ENCODE data around the gene SERHL2. TPM values are rescaled to one million over a fixed set of nuclear protein-coding genes. Genes with fewer than 3 reads are reported as not detected.
"Not testable (repeated sequence)": the region's sequence is repeated elsewhere in the genome, so short reads cannot be mapped to it uniquely, and the experiment has no call there.

SERHL2 gene
- total and polyA plus RNA-seq, 2 experiments from 2014 or later: 4.8 to 5.0 TPM

DNA sequence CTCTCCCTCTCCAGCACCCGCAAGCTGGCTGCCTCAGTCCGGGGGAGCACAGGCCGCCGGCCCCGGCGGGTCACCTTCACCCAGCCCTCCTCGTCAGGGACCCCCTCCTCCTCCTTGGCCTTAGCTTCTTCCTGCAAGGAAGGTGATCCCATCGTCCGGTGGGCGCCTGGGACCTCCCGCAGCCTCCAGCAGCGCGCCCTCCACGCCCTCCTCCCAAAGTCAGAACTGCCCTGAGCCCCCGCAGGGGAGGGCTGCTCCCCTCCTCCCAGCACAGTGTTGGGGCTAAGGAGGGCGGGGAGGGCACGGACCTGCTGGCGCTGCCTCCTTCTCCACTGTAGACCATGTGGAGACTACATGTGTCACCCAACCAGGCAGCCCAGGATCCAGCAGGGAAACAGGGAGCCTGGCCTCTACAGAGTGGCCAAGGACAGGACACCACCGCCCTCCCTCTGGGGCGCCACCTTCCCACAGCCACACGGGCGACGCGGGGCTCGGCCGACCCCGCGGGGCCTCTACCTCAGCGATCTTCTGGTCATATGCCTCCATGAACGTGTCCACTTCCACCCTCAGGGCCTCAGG is 22.3 kb downstream of the SERHL2 start:
- H3K27ac ChIP-seq; H3K9ac ChIP-seq; H3F3A ChIP-seq (ENCODE audit: insufficient read depth); H2AFZ ChIP-seq; DNase-seq; H3K4me3 ChIP-seq; in situ Hi-C loops (cut with MboI); H3K36me3 ChIP-seq (ENCODE audit: low read depth); H3K9me3 ChIP-seq (ENCODE audit: low read depth); H3K27me3 ChIP-seq (replicated peaks; ENCODE audit: insufficient read depth); H3K79me2 ChIP-seq (ENCODE audit: insufficient read depth); H3K9me2 ChIP-seq (ENCODE audit: insufficient read depth); H4K20me1 ChIP-seq (ENCODE audit: insufficient read depth); H3K4me1 ChIP-seq (ENCODE audit: insufficient read depth); H3K4me2 ChIP-seq (ENCODE audit: unreplicated experiment): not testable (repeated sequence)
- 90 to 92% methylated on average over 11 to 29 of the region's 30 CpGs for WGBS, 2 experiments (ENCODE audit: low coverage in 1 of 2, low lambda C conversion rate in 2 of 2, missing lambda C conversion rate in 2 of 2)

DNA sequence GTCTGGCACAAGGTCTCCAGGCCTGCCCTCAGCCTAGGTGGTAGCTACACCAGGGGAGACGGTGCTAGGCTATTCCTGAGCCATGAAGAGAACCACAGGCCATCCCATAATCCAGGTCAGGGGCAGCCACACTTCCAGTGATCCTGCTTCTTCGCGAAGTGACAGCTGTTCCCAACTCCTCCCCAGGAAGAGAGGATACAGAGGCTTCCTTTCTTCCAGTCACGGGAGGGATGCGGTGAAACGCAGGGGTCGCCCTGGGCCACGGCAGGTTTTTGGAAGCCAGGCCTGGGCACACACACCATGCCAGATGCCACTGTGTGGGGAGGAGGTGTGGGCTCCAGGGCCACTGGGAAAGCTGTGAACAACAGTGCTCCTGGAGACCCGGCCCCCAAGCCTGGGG is 23.4 kb downstream of the SERHL2 start:
- H3K9me2 ChIP-seq (ENCODE audit: insufficient read depth); H3K9me3 ChIP-seq (ENCODE audit: low read depth); H3K4me3 ChIP-seq; H3K4me2 ChIP-seq (ENCODE audit: unreplicated experiment); H3K4me1 ChIP-seq (ENCODE audit: insufficient read depth); H3K9ac ChIP-seq; H3K36me3 ChIP-seq (ENCODE audit: low read depth); H4K20me1 ChIP-seq (ENCODE audit: insufficient read depth); H2AFZ ChIP-seq; H3K27ac ChIP-seq; H3K27me3 ChIP-seq (replicated peaks; ENCODE audit: insufficient read depth); in situ Hi-C loops (cut with MboI); H3F3A ChIP-seq (ENCODE audit: insufficient read depth); DNase-seq: not testable (repeated sequence)
- H3K79me2 ChIP-seq (ENCODE audit: insufficient read depth): peaks cover 17% of the 10 kb centered on the region
- 94 to 97% methylated on average over 9 of the region's 9 CpGs for whole genome bisulfite sequencing, 2 experiments (ENCODE audit: low coverage in 1 of 2, low lambda C conversion rate in 2 of 2, missing lambda C conversion rate in 2 of 2)

DNA sequence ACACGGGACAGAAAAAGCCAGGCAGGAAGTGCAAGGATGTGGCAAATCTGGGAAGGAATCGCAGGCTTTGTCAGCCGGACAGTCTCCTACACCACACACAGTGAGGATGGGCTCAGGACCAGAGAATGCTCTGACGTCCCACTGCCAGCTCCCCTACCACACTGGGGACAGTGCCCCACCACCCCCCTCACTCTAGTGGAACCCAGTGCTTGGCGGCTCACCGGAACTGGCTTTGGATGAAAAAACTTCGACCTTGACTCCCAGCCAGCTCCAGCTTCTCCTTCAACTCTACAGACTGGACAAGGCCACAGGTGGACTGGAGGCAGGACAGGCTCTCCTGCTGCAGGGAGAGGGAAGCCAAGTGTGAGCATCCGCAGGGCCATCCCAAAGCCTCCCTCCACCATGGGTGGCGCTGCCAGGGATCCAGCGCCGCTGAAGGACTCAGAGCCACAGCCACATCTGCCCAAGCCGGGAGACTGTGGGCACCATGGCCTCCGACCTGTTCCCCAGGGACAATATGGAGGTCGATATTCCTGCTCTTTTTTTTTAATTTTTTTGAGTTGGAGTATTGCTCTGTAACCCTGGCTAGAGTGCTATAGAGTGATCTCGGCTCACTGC is 24.0 kb downstream of the SERHL2 start:
- 0 out of 2 replicates have a peak, but pooled peaks cover 4% of the 10 kb centered on the region for H3F3A ChIP-seq (ENCODE audit: insufficient read depth)
- DNase-seq: no peak
- 89 to 90% methylated on average over 14 to 15 of the region's 15 CpGs for WGBS, 2 experiments (ENCODE audit: low coverage in 1 of 2, low lambda C conversion rate in 2 of 2, missing lambda C conversion rate in 2 of 2)
- H3K9me3 ChIP-seq (ENCODE audit: low read depth): no peaks in the 10 kb centered on the region
- H3K36me3 ChIP-seq (ENCODE audit: low read depth): no peaks in the 10 kb centered on the region; the same call in 1 of the 2 replicates
- no peak overlapping the region for H3K9ac ChIP-seq
- peaks cover 18% of the 10 kb centered on the region for H3K79me2 ChIP-seq (ENCODE audit: insufficient read depth)
- H3K4me2 ChIP-seq (ENCODE audit: unreplicated experiment): no peak overlapping the region
- no peak for TF ChIP-seq EZH2phosphoT487 (IDR thresholded peaks at IDR 0.05; ENCODE audit: insufficient read depth, low read depth)
- no peak for TF ChIP-seq EZH2 (IDR thresholded peaks at IDR 0.05; ENCODE audit: insufficient read depth, poor library complexity, severe bottlenecking)
- no peak overlapping the region for H3K4me3 ChIP-seq
- in situ Hi-C loops (cut with MboI): no loop called here
- no peaks in the 10 kb centered on the region for H3K9me2 ChIP-seq (ENCODE audit: insufficient read depth)
- no peak overlapping the region for H3K27ac ChIP-seq
- no peak overlapping the region for H2AFZ ChIP-seq
- 0 out of 2 replicates have a peak, but pooled peaks cover 3% of the 10 kb centered on the region for H3K4me1 ChIP-seq (ENCODE audit: insufficient read depth)
- no peaks in the 10 kb centered on the region for H4K20me1 ChIP-seq (ENCODE audit: insufficient read depth)
- H3K27me3 ChIP-seq (replicated peaks; ENCODE audit: insufficient read depth): no peaks in the 10 kb centered on the region

DNA sequence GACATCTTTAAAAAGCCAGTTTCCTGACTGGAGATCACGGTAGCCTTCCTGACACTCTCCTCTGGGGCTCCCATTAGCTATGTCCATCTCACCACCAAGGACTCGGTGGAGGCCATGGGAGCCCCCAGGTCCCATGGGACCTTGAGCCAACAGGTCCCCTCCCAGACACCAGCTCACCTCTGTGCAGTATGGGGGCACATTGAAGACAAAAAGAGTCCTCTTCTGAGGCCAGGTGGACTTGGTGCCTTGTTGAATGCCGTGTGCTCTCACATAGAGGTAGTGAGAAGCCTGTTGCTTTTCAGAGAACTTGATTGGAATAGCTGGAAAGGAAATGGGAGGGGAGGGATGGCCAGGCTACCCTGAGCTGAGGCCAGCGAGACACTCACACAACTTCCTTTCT is 26.3 kb downstream of the SERHL2 start:
- in situ Hi-C loops (cut with MboI): not testable (repeated sequence)

DNA sequence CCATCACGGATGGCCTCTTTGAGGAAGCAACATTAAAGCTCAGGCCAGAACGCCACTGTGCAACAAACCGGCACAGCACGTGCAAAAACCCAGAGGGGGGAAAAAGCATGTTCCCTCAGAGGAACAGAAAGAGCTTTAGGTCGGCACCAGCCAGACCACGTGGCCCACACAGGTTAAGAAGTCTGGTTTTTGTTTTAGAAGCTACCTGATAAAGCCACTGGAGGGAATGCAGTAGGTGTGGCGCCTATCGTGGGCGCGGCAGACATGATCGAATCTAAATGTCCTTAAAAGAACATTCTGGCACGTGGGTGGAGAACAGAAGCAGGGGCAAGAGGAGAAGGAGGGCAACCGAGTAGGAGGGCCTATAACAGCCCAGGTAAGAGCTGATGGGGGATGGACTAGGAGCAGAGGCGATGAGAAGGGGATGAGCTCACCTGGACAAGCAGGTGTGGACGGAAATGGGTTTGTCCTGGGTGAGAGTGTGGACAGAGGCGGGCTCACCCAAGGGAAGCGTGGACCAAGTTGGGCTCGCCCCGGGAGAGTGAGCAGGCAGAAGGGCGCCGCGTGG is 27.5 kb downstream of the SERHL2 start:
- H4K20me1 ChIP-seq (ENCODE audit: insufficient read depth); H3K4me1 ChIP-seq (ENCODE audit: insufficient read depth); H3K27ac ChIP-seq; H3K36me3 ChIP-seq (ENCODE audit: low read depth); H3K27me3 ChIP-seq (replicated peaks; ENCODE audit: insufficient read depth); in situ Hi-C loops (cut with MboI); H3K9me3 ChIP-seq (ENCODE audit: low read depth); DNase-seq; H3K9me2 ChIP-seq (ENCODE audit: insufficient read depth): not testable (repeated sequence)
- Histone ChIP-seq H2AFZ (peak overlapping the region; percentile 68), H3F3A (ENCODE audit: insufficient read depth) (peaks cover 17% of the 10 kb centered on the region; the same call in 1 of the 2 replicates), H3K79me2 (ENCODE audit: insufficient read depth) (peaks cover 18% of the 10 kb centered on the region), H3K9ac (peak overlapping the region; percentile 86), H3K4me3 (peak overlapping the region; percentile 82), H3K4me2 (ENCODE audit: unreplicated experiment) (peak overlapping the region; percentile 72)
- 2% methylated on average over 11 to 13 of the region's 22 CpGs for WGBS, 2 experiments (ENCODE audit: low coverage in 1 of 2, low lambda C conversion rate in 2 of 2, missing lambda C conversion rate in 2 of 2)

More for the DNA sequence above, 26.3 kb downstream of the SERHL2 start:
- not testable (repeated sequence) for H3K9me2 ChIP-seq (ENCODE audit: insufficient read depth); H3K4me1 ChIP-seq (ENCODE audit: insufficient read depth); H3K4me2 ChIP-seq (ENCODE audit: unreplicated experiment); H3K36me3 ChIP-seq (ENCODE audit: low read depth); H3K4me3 ChIP-seq; H3K9ac ChIP-seq; H3K27ac ChIP-seq; DNase-seq; H2AFZ ChIP-seq; H3K9me3 ChIP-seq (ENCODE audit: low read depth); H4K20me1 ChIP-seq (ENCODE audit: insufficient read depth); H3K27me3 ChIP-seq (replicated peaks; ENCODE audit: insufficient read depth)
- WGBS, 2 experiments (ENCODE audit: low coverage in 1 of 2, low lambda C conversion rate in 2 of 2, missing lambda C conversion rate in 2 of 2): 92 to 93% methylated on average over 3 of the region's 4 CpGs
- Histone ChIP-seq H3K79me2 (ENCODE audit: insufficient read depth) (peaks cover 18% of the 10 kb centered on the region), H3F3A (ENCODE audit: insufficient read depth) (peaks cover 17% of the 10 kb centered on the region; the same call in 1 of the 2 replicates)
